ENCODE results near the gene PGP. TPM values are rescaled to one million over a fixed set of nuclear protein-coding genes. Genes with fewer than 3 reads are reported as not detected.

The PGP gene
- total RNA-seq, 1 experiment from 2014 or later, result 36.2 TPM

GRCh38 chr16:2206780-2207433 is 7.7 kb downstream of the PGP start:
- POLR2A ChIA-PET, result interaction anchor here (0.6 to 1.3 kb wide), 2 partner anchors 8 to 52 kb away, joined by 3 to 5 read pairs; partner anchors contain the start of genes PGP and TRAF7
- Mint-ChIP-seq H3K27me3 (ENCODE audit: insufficient read depth, unreplicated experiment) (no peaks in the 10 kb centered on the region), H3K9me3 (ENCODE audit: unreplicated experiment) (no peaks in the 10 kb centered on the region), H3K36me3 (ENCODE audit: insufficient read depth, unreplicated experiment) (peaks cover 67% of the 10 kb centered on the region), H3K4me3 (ENCODE audit: unreplicated experiment) (peak overlapping the region; percentile 72), H3K27ac (ENCODE audit: unreplicated experiment) (peak overlapping the region; percentile 76), H3K4me1 (ENCODE audit: low read depth, unreplicated experiment) (peaks cover 14% of the 10 kb centered on the region)
- Histone ChIP-seq H3K4me1 (peaks cover 8% of the 10 kb centered on the region; the same call in 1 of the 2 replicates), H3K4me3 (ENCODE audit: low read depth, low read length) (peak overlapping the region; percentile 90; the same call in 1 of the 2 replicates), H3K36me3 (ENCODE audit: control insufficient read depth, insufficient read depth, low read length) (peaks cover 3% of the 10 kb centered on the region), H3K9me3 (no peaks in the 10 kb centered on the region), H3K27me3 (replicated peaks; ENCODE audit: control insufficient read depth, insufficient read depth, low read length) (no peaks in the 10 kb centered on the region)
- DNase-seq, result no peak
- TF ChIP-seq, protein P1, sequence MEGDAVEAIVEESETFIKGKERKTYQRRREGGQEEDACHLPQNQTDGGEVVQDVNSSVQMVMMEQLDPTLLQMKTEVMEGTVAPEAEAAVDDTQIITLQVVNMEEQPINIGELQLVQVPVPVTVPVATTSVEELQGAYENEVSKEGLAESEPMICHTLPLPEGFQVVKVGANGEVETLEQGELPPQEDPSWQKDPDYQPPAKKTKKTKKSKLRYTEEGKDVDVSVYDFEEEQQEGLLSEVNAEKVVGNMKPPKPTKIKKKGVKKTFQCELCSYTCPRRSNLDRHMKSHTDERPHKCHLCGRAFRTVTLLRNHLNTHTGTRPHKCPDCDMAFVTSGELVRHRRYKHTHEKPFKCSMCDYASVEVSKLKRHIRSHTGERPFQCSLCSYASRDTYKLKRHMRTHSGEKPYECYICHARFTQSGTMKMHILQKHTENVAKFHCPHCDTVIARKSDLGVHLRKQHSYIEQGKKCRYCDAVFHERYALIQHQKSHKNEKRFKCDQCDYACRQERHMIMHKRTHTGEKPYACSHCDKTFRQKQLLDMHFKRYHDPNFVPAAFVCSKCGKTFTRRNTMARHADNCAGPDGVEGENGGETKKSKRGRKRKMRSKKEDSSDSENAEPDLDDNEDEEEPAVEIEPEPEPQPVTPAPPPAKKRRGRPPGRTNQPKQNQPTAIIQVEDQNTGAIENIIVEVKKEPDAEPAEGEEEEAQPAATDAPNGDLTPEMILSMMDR (IDR thresholded peaks at IDR 0.05; ENCODE audit: insufficient read depth in 1 of 2, low read depth in 1 of 2, low read length in 1 of 2, severe bottlenecking in 1 of 2, unreplicated experiment in 1 of 2), result no peak
- BruUV-seq (replicated peaks), result no TSS peak
- intact Hi-C loops (cut with micrococcal nuclease; ENCODE audit: unreplicated experiment), result no loop called here
- CTCF ChIA-PET, result no interaction called here

DNA sequence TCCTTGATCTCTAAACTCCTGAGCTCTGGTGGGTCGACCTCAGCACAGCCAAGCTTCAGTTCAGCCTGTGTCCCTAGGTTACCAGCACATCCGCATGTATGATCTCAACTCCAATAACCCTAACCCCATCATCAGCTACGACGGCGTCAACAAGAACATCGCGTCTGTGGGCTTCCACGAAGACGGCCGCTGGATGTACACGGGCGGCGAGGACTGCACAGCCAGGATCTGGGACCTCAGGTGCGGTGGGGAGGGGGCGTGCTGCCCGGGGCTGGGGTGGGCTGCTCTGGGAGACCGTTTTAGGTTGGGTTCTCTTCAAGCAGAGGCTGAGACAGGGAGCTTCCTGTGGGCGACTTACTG is 8.2 kb downstream of the PGP start:
- BruUV-seq (replicated peaks), result TSS peak; percentile 47
- Histone ChIP-seq H3K36me3 (ENCODE audit: control insufficient read depth, insufficient read depth, low read length) (peaks cover 3% of the 10 kb centered on the region), H3K4me1 (peaks cover 8% of the 10 kb centered on the region; the same call in 1 of the 2 replicates), H3K4me3 (ENCODE audit: low read depth, low read length) (peak overlapping the region; percentile 90), H3K27me3 (replicated peaks; ENCODE audit: control insufficient read depth, insufficient read depth, low read length) (no peaks in the 10 kb centered on the region), H3K9me3 (no peaks in the 10 kb centered on the region)
- POLR2A ChIA-PET, result interaction anchor here (0.6 to 1.3 kb wide), 2 partner anchors 9 to 51 kb away, joined by 3 to 5 read pairs; partner anchors contain the start of genes PGP and TRAF7
- peak overlapping the region; percentile 1 for H3K27ac Mint-ChIP-seq (ENCODE audit: unreplicated experiment)
- peak overlapping the region; percentile 72 for H3K4me3 Mint-ChIP-seq (ENCODE audit: unreplicated experiment)
- peaks cover 63% of the 10 kb centered on the region for H3K36me3 Mint-ChIP-seq (ENCODE audit: insufficient read depth, unreplicated experiment)
- TF ChIP-seq, protein P1 (IDR thresholded peaks at IDR 0.05; ENCODE audit: insufficient read depth in 1 of 2, low read depth in 1 of 2, low read length in 1 of 2, severe bottlenecking in 1 of 2, unreplicated experiment in 1 of 2), result no peak
- peaks cover 14% of the 10 kb centered on the region for H3K4me1 Mint-ChIP-seq (ENCODE audit: low read depth, unreplicated experiment)
- CTCF ChIA-PET, result no interaction called here
- H3K9me3 Mint-ChIP-seq (ENCODE audit: unreplicated experiment), result no peaks in the 10 kb centered on the region
- no peaks in the 10 kb centered on the region for H3K27me3 Mint-ChIP-seq (ENCODE audit: insufficient read depth, unreplicated experiment)
- intact Hi-C loops (cut with micrococcal nuclease; ENCODE audit: unreplicated experiment), result no loop called here
- no peak for DNase-seq

DNA sequence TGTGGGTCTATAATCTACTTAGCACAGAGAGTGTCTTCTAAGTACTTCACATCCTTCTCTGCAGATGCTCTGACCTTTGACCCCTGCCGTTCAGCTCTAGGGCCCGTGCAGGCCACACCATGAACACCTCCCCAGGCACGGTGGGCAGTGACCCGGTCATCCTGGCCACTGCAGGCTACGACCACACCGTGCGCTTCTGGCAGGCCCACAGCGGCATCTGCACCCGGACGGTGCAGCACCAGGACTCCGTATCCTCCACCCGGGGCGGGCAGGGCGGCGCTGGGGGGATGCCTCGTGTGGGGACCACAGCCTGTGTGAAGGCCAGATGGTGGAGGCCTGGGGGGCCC is 8.7 kb downstream of the PGP start:
- intact Hi-C loops (cut with micrococcal nuclease; ENCODE audit: unreplicated experiment), result no loop called here
- no peaks in the 10 kb centered on the region for H3K9me3 ChIP-seq
- TF ChIP-seq, protein P1 (IDR thresholded peaks at IDR 0.05; ENCODE audit: insufficient read depth in 1 of 2, low read depth in 1 of 2, low read length in 1 of 2, severe bottlenecking in 1 of 2, unreplicated experiment in 1 of 2), result no peak
- no TSS peak for BruUV-seq (replicated peaks)
- H3K4me1 ChIP-seq, result peaks cover 5% of the 10 kb centered on the region; the same call in 1 of the 2 replicates
- no peaks in the 10 kb centered on the region for H3K27me3 ChIP-seq (replicated peaks; ENCODE audit: control insufficient read depth, insufficient read depth, low read length)
- no peak for DNase-seq
- peak overlapping the region; percentile 1 for H3K27ac Mint-ChIP-seq (ENCODE audit: unreplicated experiment)
- peak overlapping the region; percentile 90 for H3K4me3 ChIP-seq (ENCODE audit: low read depth, low read length)
- peaks cover 58% of the 10 kb centered on the region for H3K36me3 Mint-ChIP-seq (ENCODE audit: insufficient read depth, unreplicated experiment)
- H3K27me3 Mint-ChIP-seq (ENCODE audit: insufficient read depth, unreplicated experiment), result no peaks in the 10 kb centered on the region
- peak overlapping the region; percentile 72 for H3K4me3 Mint-ChIP-seq (ENCODE audit: unreplicated experiment)
- CTCF ChIA-PET, result no interaction called here
- POLR2A ChIA-PET, result interaction anchor here (0.5 to 1.3 kb wide), 3 partner anchors 9 to 67 kb away, joined by 3 to 5 read pairs (median 4); partner anchors contain the start of genes PGP and TRAF7
- peaks cover 14% of the 10 kb centered on the region for H3K4me1 Mint-ChIP-seq (ENCODE audit: low read depth, unreplicated experiment)
- peaks cover 3% of the 10 kb centered on the region for H3K36me3 ChIP-seq (ENCODE audit: control insufficient read depth, insufficient read depth, low read length)
- H3K9me3 Mint-ChIP-seq (ENCODE audit: unreplicated experiment), result no peaks in the 10 kb centered on the region
